HG02970 (cell line): Measurements from ENCODE around the gene TLE7.

Experiments
- ATAC-seq: cut with Tn5 transposase; IDR thresholded peaks from one replicate; pipeline ENCODE4 v1.9.1; 2021; ENCODE audit warnings: mild to moderate bottlenecking, moderate library complexity, moderate number of reproducible peaks; ENCODE audit not compliant: unreplicated experiment, low FRiP score

TLE7 gene

DNA sequence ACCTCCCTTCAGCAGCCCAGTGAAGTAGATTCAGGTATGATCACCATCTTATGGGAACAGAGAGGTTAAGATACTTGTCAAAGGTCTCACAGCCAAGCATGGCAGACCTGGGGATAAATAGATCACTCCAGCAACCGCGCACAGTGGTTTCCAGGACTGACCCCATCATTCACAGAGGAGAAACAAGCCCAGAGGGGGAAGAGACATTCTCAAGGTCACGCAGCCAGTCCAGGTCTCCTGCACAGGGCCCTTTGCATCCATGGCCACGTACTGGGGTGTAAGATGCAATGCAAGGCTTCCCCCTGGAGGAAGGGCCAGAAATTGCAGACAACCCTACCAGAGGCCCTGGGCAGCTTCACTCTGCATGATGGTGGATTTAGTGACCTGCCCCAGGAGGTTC, 19.9 kb downstream of the TLE7 start:
- no peak for ATAC-seq

DNA sequence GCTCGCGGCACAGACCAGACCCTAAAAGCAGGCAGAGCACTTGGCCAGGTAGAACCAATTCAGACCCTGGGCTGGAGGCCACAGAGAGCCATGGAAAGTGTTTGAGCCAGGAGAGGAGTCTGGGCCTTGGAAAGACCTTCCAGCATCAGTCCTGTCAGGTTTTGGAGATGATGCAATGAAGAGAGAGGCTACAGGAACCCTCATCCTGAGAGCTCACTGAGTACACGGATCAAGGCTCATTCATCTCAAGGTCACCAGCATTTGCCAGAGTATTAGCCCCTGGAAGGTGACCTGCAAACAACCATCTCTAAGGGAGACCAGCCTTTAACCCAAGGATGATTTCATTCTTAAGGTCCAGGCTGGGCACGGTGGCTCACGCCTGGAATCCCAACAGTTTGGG, 27.8 kb downstream of the TLE7 start:
- ATAC-seq = no peak

DNA sequence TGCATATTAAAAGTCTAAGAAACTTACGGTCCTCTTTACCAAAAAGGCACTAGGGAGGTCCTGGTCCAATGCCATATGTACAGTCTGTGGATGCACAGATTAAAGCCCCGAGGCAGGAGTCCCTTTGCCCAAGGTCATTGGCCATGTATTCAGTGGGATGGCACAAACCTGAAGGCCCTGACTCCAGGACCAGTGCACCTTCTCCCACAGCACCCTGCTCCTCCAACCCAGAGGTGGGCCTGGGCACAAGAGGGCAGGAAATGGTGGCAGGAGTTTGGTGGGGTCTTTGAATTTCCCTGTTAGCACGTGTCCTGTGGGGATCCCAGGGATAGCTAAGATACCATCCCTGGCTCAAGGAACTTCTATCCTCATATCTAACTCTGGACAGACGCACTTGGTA, 28.5 kb downstream of the TLE7 start:
- ATAC-seq = no peak

DNA sequence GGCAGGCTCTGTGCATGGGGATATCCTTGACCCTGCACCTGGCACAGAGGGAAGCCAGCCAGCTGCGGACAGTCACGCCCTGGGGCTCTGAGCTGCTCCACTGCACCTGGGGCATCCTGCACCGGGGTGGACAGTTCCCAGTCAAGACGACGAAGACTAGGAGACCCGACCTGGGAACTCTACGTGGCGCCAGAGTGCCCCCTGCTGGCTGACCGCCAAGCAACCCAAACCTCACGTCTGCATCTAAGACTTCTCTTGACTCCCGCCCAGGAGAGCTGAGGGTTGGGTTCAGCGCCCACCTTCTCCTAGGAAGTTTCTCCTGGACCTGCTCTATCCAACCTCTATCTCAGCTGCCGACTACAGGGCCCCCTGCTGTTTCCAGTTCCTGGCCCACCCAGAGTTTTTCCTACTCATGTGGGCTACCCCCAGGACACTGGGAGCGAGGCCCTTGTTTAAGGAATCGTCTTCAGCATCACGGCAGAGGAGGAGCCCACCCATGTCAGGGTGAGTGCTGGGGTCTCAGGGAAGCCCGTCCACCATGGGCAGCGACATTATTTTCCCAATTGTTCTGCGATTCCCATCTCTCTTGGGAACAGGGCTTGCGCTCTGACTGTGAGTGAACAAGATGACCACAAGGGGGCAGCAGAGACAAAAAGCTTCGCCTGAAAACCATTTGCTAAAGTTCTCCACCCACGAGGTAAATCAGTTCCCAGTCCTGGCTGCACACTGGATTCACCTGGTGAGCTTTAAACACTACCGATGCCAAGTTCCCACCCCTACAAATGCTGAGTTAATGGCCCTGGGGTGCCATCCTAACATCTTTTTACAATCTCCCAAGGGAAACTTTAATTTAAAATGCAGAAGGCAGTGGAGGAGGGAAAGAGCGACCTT, 29.3 kb downstream of the TLE7 start:
- ATAC-seq = no peak

DNA sequence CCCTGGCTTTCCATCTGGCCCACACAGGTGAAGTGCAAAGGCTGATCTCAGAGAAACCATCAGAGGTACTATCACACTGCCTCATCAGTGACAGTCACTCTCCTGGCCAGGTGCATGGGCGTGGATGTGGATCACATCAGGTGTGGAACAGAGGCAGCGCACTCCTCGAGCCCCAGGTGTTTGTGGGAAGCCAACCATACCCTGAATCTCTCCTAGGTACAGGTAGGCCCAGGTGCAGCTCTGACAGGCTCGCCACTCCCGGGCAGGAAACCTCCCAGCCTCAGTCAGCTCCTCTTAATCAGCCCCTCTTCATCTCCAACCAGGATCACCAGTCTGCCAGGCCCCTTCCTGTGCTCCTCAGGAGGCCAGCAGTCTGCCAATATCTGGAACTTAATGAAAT, 31.7 kb downstream of the TLE7 start:
- ATAC-seq = no peak

DNA sequence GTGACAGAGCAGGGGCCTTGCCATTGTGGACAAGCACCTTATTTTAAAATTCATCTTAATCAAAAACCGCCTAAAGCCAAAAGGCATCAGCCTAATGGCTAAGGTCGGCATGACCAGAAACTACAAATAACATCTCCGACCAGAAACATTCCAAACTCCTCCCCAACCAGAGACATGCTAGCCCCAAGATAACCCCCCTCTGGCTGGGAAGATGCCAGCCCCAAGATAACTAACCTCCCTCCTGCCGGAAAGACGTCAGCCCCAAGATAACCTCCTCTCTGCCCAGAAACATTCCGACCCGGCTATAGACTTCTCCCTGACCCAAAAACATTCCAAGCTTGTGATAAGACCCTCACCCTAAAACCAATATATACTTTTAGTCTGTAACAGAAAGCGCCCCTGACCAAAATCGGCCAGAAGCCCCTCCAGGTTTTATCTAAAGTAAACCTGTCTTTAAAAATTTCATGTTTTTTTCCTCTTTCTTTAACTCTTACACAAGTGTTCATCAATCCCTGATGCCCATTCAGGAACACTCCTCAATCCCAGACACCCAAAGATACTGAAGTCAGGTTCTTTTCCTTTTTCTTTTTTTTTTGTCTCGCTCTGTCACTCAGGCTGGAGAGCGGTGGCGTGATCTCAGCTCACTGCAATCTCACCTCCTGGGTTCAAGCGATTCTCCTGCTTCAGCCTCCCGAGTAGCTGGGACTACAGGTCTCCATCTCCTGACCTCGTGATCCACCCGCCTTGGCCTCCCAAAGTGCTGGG, 32.7 kb downstream of the TLE7 start:
- no peak for ATAC-seq

DNA sequence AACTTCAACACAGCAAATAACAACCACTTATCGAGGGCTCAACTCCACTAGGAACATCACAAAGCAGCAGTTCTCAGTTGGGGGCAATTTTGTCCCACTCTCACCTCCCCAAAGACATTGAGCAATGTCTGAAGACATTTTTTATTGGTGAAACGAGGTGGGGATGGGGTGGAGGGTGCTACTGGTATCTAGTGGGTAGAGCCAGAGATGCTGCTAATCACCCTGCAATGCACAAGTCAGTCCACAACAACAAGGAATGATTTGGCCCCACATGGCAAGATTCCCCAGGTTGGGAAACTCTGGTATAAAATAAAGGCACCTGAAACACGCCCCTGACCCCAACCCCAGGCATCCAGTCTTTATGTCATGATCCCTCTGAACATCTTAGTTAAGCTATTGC, 33.3 kb downstream of the TLE7 start:
- no peak for ATAC-seq

DNA sequence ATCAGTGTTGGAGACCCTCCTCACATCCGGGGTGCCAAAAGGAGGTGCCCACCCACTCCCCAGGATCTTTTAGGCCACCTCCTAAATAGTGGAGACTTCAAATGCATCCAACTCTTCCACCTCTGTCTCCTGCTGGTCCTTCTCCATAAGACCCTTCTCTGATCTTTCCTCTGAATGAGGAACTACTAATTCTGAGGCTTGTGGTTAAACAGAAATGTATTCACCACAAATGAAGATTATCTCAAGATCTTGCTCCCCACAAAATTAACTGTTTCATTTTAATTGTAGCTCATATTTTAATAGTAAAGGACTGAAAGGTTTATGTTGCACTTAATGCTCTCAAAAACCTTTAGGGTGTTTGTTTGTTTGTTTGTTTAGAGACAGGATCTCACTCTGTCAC, 34.1 kb downstream of the TLE7 start:
- ATAC-seq = no peak

DNA sequence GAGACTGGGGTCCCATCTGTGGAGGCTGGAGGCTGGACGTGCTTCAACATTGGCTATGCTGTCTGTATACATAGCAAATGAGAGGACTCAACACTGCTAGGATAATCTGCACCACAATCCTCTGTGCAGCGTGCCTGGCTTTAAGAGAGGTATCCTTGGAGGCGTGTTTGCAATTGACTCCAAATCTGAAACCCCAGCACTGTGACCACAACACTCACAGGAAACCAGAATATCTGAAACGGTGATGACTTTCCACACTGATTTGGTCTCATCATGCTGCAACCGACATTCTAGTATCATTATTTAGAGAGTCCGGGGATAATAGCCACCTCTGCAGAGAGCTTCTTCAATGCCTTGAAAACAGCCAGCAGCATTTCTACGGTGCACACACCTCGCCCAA, 35.1 kb downstream of the TLE7 start:
- ATAC-seq = no peak

DNA sequence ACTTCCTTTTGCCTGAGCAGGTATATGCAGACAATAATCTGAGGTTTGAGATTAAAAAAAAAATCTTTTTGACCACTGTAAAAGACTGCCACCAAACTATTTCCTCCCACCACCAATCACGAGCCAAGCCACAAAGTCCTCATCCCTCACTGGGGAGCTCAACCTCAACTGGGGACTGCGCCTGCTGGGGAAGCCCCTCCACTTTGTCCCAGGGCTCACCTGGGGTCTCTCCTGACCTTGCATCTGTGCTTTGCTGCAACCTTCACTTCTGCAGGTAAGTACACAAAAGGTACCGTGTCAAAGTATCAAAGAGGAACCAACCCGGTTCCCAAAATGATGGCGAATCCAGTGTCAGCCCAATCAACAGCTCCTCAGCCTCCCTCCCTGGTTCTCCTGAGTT, 35.5 kb downstream of the TLE7 start:
- ATAC-seq = no peak

DNA sequence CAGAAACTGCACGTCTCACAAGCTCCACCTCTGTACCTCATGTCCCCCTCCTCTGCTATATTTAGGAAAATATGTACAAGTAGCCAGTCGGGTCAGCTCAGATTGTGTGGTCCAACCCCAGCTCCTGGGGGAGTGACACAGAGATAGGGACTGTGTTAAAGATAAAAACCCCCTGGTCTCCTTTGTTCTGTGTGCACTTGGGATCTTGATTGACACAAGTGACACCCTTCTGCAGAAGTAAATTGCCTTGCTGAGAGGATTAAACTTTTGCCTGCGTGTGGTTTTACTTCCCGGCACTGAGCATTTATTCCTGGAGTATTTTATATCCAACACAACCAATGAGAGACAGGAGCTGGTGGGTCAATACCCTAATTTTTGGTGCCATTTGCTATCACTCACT, 37.5 kb downstream of the TLE7 start:
- no peak for ATAC-seq

DNA sequence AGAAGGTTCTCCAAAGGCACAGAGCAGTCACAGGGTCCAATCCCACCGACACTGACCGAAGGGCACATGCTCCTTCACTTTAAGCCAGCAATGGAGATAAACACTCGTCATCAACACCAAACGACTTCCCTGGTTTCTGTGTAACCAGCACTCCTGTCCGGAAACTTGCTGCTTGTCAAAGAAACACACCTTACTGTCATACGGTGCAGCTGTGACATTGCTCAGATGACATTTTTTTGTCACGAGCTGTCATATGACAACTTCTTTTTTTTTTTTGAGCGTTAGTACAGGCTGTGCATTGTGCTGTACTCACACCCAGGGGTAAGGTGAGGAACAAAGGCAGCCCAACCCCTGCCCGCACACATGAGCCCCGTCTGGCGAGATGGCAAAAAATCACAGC, 39.2 kb downstream of the TLE7 start:
- no peak for ATAC-seq

DNA sequence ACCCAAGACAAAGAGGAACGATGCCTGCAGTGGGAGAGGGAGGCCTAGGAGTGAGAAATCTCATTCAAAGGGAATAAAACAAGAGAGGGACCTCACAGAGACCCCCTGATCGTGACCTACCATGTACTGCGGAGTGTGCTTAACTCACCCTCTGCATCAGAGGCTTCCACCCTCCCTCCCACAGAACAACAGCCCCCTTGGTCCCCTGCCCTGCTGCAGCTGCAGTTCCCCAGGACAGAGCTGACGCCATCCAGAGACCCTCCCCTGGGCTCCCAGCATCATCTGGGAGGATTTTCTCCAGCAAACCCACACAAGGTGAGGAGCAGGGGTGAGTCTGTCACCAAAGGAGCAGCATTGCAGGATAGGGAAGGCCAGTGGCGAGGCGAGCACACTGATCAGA, 39.8 kb downstream of the TLE7 start:
- no peak for ATAC-seq

DNA sequence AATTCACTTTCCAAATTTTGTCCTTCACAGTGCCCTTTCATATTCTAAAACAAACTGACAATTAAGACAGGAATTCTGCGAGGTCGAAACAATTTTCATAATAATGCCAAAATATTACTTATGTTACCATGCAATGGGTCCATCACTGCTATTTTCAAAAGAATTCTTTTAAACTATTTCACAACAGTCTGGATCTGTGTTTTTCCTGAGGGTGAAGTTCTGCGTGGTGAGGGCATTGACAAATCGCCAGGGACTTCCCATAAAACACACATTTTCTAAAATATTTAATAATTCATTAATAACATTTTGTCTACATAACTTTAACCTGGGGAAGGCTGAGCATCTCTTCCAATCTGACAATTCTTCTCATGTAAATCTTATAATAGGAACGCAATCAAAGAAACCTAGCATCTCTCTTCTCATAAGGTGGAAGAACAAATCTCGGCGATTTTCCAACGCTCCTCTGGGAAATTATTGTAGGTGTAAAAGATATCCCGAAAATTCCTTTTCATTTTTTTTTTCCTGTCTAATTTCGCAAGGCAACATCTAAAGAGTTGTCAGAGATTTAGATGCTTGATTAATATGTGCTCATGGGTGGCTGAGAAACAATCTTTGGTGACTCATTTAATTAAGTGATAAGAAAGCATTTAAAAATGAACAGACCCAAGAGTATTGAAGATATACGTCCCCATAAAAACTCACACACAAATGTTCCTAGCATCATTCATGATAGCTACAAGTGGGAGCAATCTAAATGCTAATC, 41.9 kb downstream of the TLE7 start:
- ATAC-seq = no peak

DNA sequence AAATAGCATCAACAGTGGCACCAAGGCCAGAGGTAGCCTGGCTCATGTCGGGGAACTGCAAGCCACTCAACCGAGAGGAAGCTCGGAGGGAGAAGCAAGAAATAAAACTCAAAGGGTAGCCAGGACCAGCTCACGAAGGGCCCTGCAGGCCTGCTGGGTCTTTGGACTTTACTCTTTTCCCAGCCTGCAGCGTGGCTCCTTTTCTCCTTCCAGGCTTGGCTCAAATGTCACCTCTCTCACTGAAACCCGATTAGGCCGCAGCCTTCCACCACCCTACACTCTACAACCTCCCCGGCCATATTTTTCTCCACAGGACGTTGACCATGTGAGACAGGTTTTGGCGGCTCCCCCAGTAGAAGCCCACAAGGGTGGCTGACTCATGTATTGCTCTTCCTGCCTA, 45.3 kb downstream of the TLE7 start:
- ATAC-seq = no peak

DNA sequence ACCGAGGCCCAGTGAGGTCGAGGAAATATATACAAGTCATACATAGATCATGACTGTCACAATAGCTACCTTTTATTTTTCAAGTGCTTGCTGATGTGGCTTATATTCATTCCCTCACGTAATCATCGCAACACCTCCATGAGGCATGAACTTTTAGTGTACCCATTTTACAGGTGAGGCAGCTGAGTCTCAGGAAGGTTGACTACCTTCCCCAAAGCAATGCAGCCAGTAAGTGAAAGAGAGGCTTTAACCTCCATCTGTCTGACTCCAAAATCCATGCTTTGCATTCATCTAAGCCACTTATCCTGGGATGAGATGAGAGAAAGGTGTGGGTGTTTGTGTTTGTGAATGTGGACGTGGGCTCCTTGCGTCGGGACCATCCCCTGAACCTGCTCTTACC, 52.5 kb downstream of the TLE7 start:
- no peak for ATAC-seq

DNA sequence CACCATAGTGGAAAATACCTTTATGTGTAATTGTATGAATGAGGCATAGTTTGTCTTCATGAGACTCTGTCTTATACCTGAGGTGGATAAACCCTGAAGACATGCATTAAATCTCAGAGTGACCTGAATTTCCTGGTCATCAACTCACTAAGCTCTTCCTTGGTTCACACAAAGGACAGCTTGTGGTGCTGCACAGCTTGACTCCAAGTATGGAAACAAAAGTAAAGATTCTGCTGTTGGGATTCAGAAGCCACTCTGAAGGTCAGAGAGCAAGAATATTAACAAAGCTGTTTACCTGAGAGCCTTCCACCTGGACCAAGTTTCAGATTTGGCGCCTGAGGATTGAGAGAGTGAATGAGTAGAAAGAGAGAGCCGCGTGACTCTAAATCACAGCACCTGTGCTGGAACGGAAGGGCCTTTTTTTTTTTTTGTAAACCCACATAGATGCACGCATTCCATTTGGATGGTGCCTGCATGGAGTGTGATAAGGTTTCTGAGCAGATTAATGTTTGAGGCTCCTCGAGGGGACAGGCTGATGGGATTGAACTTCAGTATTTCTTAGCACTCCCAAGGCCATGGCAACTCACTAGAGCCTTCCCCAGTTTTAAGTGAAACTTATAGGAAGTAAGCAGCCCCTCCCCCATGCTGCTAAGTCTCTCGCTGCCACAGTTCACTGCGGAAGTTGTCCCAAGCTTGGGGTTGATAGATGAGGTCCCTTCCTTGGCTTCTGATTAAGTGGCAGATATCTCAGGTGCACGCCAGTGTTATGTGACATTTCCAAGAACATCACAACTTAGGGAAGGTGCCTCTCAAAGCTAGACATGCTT, 54.6 kb downstream of the TLE7 start:
- no peak for ATAC-seq

DNA sequence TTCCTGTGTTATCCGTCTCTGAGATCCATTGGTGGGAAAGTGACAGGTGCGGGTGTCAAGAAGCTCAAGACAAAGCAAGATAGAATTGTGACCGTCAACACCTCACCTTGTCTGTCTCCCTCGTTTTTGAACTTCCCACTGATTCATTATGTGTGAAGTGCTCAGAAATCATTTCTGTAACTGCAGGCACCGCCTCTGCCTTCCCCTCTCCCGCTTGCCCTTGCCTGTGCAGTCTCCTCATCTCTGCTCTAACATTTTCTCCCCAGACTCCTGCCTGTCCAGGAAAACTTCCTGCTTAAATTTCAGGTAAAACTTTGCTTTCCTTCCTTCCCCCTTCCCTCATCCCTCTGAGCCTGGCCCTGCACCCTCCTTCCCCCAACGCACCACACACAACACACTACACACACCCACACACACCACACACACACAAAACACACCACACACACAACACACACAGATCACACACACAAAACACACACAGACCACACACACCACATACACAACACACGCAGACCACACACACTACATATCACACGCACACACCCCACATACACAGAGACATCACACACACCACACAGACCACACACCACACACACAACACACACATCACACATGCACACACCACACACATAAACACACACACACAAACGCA, 57.7 kb downstream of the TLE7 start:
- ATAC-seq = no peak

DNA sequence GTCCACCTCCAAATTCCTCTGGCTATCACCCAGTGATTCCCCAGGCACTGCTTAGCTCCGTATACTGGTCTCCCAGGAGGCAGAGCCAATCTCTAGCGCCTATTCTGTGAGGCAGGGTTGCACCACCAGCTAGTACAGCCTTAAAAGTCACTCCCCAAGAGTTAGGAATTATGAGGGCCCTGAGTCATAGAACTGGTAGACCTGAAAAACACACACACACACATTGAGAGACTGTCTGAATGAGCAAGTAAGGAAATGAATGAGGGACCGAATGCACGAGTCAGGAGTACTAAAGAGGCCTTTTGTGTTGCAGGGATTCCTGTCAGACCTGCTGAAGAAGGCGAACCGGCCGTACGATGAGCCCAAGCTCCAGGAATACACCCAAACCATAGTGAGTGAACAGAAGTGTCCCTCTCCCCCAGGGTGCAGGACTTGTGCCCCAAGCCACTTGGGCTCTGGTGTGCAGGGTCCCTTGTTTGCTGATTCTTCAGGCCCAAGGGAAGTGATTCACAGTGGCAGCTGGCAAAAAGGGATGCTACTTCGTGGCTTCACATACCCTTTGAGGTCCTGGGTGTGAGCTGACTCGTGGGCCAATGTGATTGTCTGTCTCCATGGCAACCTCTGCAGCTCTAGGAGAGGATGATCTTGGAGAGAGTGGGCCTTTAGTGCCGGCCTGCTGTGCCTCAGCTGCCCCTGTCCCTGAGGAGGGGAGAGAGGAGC, 58.6 kb downstream of the TLE7 start:
- ATAC-seq = no peak
